Measurements from ENCODE around the gene MYB. TPM values are rescaled to one million over a fixed set of nuclear protein-coding genes. Genes with fewer than 3 reads are reported as not detected.

The MYB gene
- total RNA-seq, 2 experiments from 2014 or later: 20.1 to 42.9 TPM

DNA sequence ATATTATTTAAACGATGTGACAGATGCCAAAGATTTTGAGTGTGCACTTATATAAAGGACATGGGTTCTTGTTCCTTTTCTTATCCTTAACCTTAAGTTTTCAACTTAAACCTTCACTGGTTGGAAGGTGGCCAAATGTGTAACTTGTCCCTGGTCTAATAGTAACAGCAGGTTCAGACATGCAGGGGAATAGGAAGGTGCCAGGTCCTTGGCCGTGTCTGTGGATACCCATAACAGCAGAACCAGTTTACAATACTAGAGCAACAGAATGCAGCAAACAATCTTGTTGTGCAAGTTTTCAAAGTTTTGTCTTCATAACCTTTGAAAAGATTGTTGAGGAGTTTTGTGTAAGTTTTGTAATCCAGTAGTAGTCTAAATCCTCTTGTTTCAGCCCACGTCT, 4.4 kb downstream of the MYB start:
- Histone ChIP-seq H2AFZ (ENCODE audit: low read length) (no peak overlapping the region), H3K9me3 (ENCODE audit: low read length) (peaks cover 7% of the 10 kb centered on the region; the same call in 1 of the 2 replicates), H3K4me2 (ENCODE audit: low read length) (no peak overlapping the region), H3K27ac (ENCODE audit: low read depth, low read length, poor library complexity, severe bottlenecking) (no peak overlapping the region), H3K9me2 (ENCODE audit: insufficient read depth, low read length) (no peaks in the 10 kb centered on the region), H4K20me1 (ENCODE audit: insufficient read depth, low read length) (no peaks in the 10 kb centered on the region), H3K79me2 (ENCODE audit: insufficient read depth, low read depth, low read length) (peaks cover 58% of the 10 kb centered on the region), H3K4me1 (ENCODE audit: insufficient read depth, low read length, poor library complexity, severe bottlenecking) (peaks cover 21% of the 10 kb centered on the region), H3K36me3 (ENCODE audit: insufficient read depth, low read length) (peaks cover 55% of the 10 kb centered on the region), H3K4me3 (ENCODE audit: low read depth, low read length, poor library complexity, severe bottlenecking) (no peak overlapping the region)
- POLR2A ChIA-PET: interaction anchor here (1.8 kb wide), 1 partner anchor 131 kb away, joined by 6 read pairs; the partner anchor contains the start of gene HBS1L
- no TSS peak for BruUV-seq (replicated peaks)
- DNase-seq (ENCODE audit: low spot score): no peak
- intact Hi-C loops (cut with micrococcal nuclease; ENCODE audit: unreplicated experiment): no loop called here
- CTCF ChIA-PET (ENCODE audit: unreplicated experiment): no interaction called here
- TF ChIP-seq, protein P1, sequence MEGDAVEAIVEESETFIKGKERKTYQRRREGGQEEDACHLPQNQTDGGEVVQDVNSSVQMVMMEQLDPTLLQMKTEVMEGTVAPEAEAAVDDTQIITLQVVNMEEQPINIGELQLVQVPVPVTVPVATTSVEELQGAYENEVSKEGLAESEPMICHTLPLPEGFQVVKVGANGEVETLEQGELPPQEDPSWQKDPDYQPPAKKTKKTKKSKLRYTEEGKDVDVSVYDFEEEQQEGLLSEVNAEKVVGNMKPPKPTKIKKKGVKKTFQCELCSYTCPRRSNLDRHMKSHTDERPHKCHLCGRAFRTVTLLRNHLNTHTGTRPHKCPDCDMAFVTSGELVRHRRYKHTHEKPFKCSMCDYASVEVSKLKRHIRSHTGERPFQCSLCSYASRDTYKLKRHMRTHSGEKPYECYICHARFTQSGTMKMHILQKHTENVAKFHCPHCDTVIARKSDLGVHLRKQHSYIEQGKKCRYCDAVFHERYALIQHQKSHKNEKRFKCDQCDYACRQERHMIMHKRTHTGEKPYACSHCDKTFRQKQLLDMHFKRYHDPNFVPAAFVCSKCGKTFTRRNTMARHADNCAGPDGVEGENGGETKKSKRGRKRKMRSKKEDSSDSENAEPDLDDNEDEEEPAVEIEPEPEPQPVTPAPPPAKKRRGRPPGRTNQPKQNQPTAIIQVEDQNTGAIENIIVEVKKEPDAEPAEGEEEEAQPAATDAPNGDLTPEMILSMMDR (conservative IDR thresholded peaks at IDR 0.05; ENCODE audit: low read length): no peak
- TF ChIP-seq EZH2phosphoT487 (IDR thresholded peaks at IDR 0.05; ENCODE audit: borderline replicate concordance, low read depth, low read length): no peak

DNA sequence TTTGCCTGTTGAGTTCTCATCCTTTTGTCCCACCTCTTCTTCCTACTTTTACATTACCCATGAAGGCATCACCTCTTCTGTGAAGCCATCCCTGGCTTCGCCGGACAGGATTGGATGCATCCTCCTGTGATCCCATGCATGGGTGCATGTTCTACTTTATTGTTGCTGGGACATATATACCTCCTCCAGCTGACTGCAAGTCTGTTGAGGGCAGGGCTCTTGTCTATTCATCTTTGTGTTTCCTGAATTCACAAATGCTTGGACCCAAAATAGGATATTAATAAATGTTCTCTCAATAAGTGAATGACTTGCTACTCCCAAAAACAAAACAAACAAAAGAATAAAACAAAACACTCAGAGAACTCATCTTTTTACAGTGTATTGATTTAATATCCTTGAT, 5.1 kb downstream of the MYB start:
- H4K20me1 ChIP-seq (ENCODE audit: insufficient read depth, low read length): no peaks in the 10 kb centered on the region
- no peak overlapping the region for H2AFZ ChIP-seq (ENCODE audit: low read length)
- DNase-seq (ENCODE audit: low spot score): no peak
- ChIA-PET CTCF (ENCODE audit: unreplicated experiment) (no interaction called here), POLR2A (no interaction called here)
- peaks cover 63% of the 10 kb centered on the region for H3K36me3 ChIP-seq (ENCODE audit: insufficient read depth, low read length)
- TF ChIP-seq, protein P1 (conservative IDR thresholded peaks at IDR 0.05; ENCODE audit: low read length): no peak
- no peak for TF ChIP-seq EZH2phosphoT487 (IDR thresholded peaks at IDR 0.05; ENCODE audit: borderline replicate concordance, low read depth, low read length)
- peaks cover 28% of the 10 kb centered on the region for H3K4me1 ChIP-seq (ENCODE audit: insufficient read depth, low read length, poor library complexity, severe bottlenecking)
- peaks cover 7% of the 10 kb centered on the region; the same call in 1 of the 2 replicates for H3K9me3 ChIP-seq (ENCODE audit: low read length)
- intact Hi-C loops (cut with micrococcal nuclease; ENCODE audit: unreplicated experiment): no loop called here
- H3K4me2 ChIP-seq (ENCODE audit: low read length): no peak overlapping the region
- no peaks in the 10 kb centered on the region for H3K9me2 ChIP-seq (ENCODE audit: insufficient read depth, low read length)
- H3K79me2 ChIP-seq (ENCODE audit: insufficient read depth, low read depth, low read length): peaks cover 58% of the 10 kb centered on the region
- no peak overlapping the region for H3K27ac ChIP-seq (ENCODE audit: low read depth, low read length, poor library complexity, severe bottlenecking)
- BruUV-seq (replicated peaks): no TSS peak
- no peak overlapping the region for H3K4me3 ChIP-seq (ENCODE audit: low read depth, low read length, poor library complexity, severe bottlenecking)

DNA sequence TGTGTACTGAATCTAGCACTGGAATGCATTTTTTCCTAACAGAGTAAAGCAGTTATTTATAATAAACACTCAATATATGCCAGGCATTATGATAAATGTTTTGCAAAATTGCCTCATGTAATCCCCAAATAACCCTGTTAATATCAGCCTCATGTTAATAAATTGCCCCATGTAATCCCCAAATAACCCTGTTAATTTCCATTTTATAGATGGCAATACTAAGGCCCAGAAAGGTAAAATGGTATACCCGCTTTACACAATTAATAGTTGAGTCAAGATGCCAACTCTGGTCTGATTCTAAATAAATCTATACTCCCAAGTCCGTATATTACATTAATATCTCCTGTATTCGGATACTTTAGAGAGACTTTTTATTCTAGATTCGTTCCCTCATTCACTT, 6.3 kb downstream of the MYB start:
- ChIA-PET CTCF (ENCODE audit: unreplicated experiment) (no interaction called here), POLR2A (no interaction called here)
- Histone ChIP-seq H3K79me2 (ENCODE audit: insufficient read depth, low read depth, low read length) (peaks cover 51% of the 10 kb centered on the region), H3K4me3 (ENCODE audit: low read depth, low read length, poor library complexity, severe bottlenecking) (no peak overlapping the region), H3K36me3 (ENCODE audit: insufficient read depth, low read length) (peaks cover 73% of the 10 kb centered on the region), H3K4me2 (ENCODE audit: low read length) (no peak overlapping the region), H3K9me2 (ENCODE audit: insufficient read depth, low read length) (no peaks in the 10 kb centered on the region), H3K27ac (ENCODE audit: low read depth, low read length, poor library complexity, severe bottlenecking) (no peak overlapping the region), H2AFZ (ENCODE audit: low read length) (no peak overlapping the region), H3K4me1 (ENCODE audit: insufficient read depth, low read length, poor library complexity, severe bottlenecking) (peaks cover 35% of the 10 kb centered on the region), H4K20me1 (ENCODE audit: insufficient read depth, low read length) (no peaks in the 10 kb centered on the region), H3K9me3 (ENCODE audit: low read length) (peaks cover 7% of the 10 kb centered on the region; the same call in 1 of the 2 replicates)
- DNase-seq (ENCODE audit: low spot score): no peak
- TF ChIP-seq, protein P1 (conservative IDR thresholded peaks at IDR 0.05; ENCODE audit: low read length): no peak
- TF ChIP-seq EZH2phosphoT487 (IDR thresholded peaks at IDR 0.05; ENCODE audit: borderline replicate concordance, low read depth, low read length): no peak
- intact Hi-C loops (cut with micrococcal nuclease; ENCODE audit: unreplicated experiment): no loop called here
- no TSS peak for BruUV-seq (replicated peaks)

All from OCI-LY7 (cell line).